Activated CD4-positive, CD25-positive, alpha-beta regulatory T cell (primary cell): ENCODE results near the gene IQUB.
"Not testable (repeated sequence)": the region's sequence is repeated elsewhere in the genome, so short reads cannot be mapped to it uniquely, and the experiment has no call there.

ENCODE experiments used
- DNase-seq, 4 experiments: peaks; one replicate each; lab custom pipeline; 2025; lab: John Stamatoyannopoulos, UW

IQUB gene

DNA sequence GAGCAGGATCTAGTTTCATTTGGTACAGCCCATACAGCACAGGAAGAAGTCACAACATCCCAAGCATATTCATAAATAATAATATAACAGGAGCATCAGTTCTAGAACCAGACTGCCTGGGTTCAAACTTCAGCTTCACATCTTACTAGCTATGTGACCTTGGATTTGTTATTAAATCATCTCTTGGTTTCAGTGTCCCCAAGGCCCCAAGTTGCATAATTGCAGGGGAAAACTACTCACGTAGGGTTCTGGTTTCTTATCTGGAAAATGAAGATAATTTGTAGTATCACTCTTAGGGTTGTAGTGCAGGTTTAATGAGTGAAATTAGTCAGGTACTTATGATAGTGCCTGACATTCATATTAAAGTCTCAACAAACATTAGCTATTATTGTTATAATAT is 5.5 kb upstream of the IQUB start:
- DNase-seq: no peak

- no peak for DNase-seq
Measured at GRCh38 chr7:123538897-123539296, 4.5 kb upstream of the IQUB start.

- no peak for DNase-seq
Measured at GRCh38 chr7:123538189-123538714, 3.9 kb upstream of the IQUB start.

DNA sequence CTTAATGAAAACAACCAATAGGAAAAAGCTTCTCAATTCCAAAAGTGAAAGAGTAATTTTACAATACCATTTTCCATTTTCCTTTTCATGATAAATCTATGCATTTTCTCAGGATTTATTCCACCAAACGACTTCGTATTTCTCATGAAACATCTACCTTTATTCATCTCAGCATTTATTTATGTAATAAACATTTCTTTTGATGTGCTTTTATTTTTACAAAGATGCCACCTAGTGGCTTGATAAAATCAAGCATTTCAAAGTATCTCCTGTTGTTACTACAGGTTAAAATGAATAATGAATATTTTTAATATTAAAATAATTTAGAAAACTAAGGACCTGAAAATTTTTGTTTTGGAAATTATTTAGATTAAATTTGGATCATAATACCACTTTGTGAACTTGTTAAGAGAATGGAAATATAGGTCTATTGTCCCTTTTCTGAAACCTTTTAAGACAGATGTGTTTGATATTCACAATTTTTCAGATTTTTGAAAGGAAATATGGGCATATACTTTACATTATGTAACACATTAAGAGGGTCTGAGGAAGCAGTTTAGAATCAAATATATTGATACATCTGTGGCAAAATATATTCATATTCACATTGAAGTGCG is 2.7 kb upstream of the IQUB start:
- no peak for DNase-seq

DNA sequence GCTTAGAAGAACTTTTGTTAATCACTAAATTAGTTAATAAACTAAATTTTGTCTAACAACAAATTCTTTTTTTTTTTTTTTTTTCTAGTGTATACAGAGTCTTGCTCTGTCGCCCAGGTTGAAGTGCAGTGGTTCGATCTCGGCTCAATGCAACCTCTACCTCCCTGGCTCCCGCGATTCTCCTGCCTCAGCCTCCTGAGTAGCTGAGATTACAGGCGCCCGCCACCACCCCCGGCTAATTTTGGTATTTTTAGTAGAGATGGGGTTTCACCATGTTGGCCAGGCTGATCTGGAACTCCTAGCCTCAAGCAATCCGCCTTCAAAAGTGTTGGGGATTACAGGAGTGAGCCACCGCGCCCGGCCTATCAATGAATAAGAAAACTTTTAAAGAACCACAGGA is 1.1 kb upstream of the IQUB start:
- DNase-seq: no peak

DNA sequence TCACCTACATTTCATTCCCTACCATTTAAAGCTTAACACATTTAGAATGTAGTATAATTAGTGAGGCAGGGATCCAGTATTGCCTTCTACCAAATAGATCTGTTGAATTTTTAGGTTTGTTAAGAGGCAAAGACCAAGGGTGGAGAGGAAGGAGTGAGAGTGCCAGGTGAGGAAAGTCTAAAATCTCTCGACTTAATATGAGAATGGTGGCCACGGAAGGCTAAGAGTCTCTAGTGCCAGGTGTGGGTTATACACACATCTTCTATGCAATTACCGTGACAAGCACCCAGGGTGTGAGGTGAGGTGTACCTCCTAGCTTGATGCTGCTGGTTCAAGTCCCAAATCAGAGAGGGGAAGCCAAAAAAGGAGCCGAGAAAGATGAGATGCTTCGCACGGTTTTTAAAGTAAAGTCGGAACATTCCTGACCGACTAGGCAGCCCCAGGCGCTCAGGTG is 439 bp downstream of the IQUB start:
- peak in 1 of 4 experiments; percentile 1 for DNase-seq

DNA sequence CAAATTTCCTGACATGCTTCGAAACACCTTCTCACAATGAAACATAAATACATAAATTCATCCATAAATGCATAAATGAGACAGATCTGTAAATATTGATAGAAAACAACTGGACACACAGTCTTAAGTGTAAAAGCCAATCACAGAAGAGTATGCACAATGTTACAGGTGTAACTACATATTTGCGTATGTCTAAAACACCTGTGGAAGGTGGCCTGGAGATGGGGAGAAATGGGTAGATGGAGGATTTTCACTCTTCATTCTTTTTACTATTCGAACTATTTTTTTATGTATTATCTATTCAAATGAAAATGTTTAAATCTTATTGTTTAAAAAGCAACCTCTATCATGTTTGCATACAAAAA is 860 bp downstream of the IQUB start:
- no peak for DNase-seq

GRCh38 chr7:123532788-123533552 is 1.4 kb downstream of the IQUB start:
- peak in 1 of 4 experiments; percentile 7 for DNase-seq

DNA sequence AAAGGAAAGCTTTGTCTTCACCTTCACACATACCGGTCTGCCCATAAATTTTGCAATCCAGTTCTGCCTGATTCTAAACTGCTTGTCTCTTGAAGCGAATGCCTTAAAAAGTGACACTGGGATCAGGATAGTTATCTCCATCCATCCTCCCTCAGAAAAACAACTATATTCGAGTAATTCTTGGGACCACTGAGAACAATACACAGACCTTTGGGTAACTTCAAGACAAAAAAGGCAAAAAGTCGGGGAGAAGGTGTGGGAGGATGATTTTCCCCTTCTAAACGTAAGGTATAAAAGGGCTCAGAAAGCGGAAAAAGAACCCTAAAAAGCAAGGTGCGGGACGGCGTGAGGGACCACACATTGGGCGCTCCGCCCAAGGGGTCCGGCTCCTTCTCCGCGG is 2.1 kb downstream of the IQUB start:
- not testable (repeated sequence) for DNase-seq

DNA sequence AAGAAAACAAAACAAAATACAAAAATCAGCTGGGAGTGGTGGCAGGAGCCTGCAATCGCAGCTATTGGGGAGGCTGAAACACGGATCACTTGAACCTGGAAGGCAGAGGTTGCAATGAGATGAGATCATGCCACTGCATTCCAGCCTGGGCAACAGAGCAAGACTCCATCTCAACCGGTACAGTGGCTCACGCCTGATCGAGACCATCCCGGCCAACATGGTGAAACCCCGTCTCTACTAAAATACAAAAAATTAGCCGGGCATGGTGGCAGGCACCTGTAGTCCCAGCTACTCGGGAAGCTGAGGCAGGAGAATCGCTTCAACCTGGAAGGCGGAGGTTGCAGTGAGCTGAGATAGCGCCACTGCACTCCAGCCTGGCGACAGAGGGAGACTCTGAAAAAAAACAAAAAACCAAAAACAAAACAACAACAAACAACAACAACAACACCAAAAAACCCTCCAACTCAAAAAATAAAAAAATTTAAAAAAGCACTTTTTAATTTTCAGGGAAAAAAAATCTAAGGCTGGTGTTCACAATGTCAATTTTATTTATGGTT is 4.3 kb downstream of the IQUB start:
- DNase-seq: not testable (repeated sequence)

- DNase-seq: no peak
Measured at GRCh38 chr7:123528265-123528664, 6.1 kb downstream of the IQUB start.

DNA sequence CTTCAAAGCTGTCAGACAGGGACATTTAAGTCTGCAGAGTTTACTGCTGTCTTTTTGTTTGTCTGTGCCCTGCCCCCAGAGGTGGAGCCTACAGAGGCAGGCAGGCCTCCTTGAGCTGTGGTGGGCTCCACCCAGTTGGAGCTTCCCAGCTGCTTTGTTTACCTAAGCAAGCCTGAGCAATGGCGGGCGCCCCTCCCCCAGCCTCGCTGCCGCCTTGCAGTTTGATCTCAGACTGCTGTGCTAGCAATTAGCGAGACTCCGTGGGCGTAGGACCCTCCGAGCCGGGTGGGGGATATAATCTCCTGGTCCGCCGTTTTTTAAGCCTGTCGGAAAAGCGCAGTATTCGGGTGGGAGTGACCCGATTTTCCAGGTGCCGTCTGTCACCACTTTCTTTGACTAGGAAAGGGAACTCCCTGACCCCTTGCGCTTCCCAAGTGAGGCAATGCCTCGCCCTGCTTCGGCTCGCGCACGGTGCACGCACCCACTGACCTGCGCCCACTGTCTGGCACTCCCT is 6.6 kb downstream of the IQUB start:
- not testable (repeated sequence) for DNase-seq

GRCh38 chr7:123526533-123526932 is 7.9 kb downstream of the IQUB start:
- not testable (repeated sequence) for DNase-seq

DNA sequence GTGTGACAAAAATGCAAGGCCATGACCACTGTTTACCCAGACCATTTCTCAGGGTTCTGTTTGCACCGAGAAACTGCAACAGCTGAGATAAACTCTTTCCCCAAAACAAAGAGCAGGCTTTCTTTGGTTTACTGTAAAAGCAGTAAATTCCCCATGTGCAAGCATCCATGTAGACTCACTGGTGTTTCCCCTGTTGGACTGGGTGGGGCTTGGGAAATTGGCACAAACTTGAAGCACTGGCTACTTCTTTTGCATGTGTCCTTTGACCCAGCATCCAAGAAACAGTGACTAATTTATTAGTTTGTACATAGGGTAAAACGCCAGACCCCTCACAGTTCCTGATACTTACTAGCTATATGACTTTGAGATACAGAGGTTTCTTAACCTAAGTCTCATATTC is 12.3 kb downstream of the IQUB start:
- no peak for DNase-seq

GRCh38 chr7:123505221-123505620 is 29.2 kb downstream of the IQUB start:
- DNase-seq: no peak

GRCh38 chr7:123502201-123502600 is 32.2 kb downstream of the IQUB start:
- DNase-seq: no peak

DNA sequence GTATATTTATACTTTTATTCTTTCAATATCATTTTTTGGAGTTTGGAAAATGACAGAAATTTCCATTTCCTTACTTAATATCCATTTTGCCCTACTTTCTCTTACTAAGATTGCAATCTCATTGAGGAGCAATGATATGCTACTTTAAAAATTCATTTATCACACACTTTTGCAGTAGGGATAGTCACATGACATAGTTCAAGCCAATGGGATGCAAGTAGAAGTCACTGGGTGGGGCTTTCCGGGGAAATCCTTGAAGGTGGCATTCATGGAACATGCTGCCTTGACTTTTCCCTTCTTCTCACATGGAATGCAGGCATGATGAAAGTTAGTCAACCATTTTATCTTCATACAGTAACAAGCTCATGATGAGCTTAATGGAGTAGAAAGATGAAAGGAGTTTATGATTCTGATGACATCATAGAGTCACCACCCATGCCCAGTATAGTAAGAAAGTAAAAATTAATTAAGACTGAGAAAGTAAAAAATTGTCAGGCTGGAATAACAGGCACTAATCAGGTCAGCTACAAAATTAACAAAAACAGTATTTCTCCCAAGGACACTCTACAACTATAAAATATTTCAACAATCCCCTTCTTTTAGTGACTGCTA is 33.4 kb downstream of the IQUB start:
- DNase-seq: no peak

GRCh38 chr7:123499211-123499970 is 35.0 kb downstream of the IQUB start:
- no peak for DNase-seq

- no peak for DNase-seq
Measured at GRCh38 chr7:123498601-123499000, 35.8 kb downstream of the IQUB start.

GRCh38 chr7:123498031-123498430 is 36.4 kb downstream of the IQUB start:
- DNase-seq: no peak

GRCh38 chr7:123494193-123494796 is 40.1 kb downstream of the IQUB start:
- DNase-seq: no peak
